ENCODE results near the gene S100A3.

The S100A3 gene

GRCh38 chr1:153556348-153556747 is 7.3 kb upstream of the S100A3 start:
- no peak overlapping the region for H3K27ac ChIP-seq (ENCODE audit: low read length, poor library complexity, severe bottlenecking)
- H3K79me1 ChIP-seq (replicated peaks; ENCODE audit: low read length, poor library complexity, severe bottlenecking): no peaks in the 10 kb centered on the region
- 93% methylated on average over 1 of the region's 1 CpG for WGBS
- no peaks in the 10 kb centered on the region for H3K9me3 ChIP-seq (ENCODE audit: control insufficient read depth, low read length)
- no peak overlapping the region for H3K4ac ChIP-seq (ENCODE audit: low read depth in 1 of 2, low read length in 2 of 2)
- no peak overlapping the region for H2BK12ac ChIP-seq (ENCODE audit: low read length in 2 of 2)
- no peak overlapping the region for H2BK5ac ChIP-seq (ENCODE audit: low read depth, low read length, poor library complexity, severe bottlenecking)
- no peak for DNase-seq
- no peak overlapping the region for H3K4me3 ChIP-seq (ENCODE audit: insufficient read depth in 1 of 2, low read depth in 1 of 2, low read length in 2 of 2)
- H3K23ac ChIP-seq (ENCODE audit: low read length in 2 of 2): no peak overlapping the region
- no peak overlapping the region for H2AFZ ChIP-seq (ENCODE audit: low read depth, low read length)
- H3K18ac ChIP-seq (ENCODE audit: low read depth in 1 of 2, low read length in 2 of 2): no peak overlapping the region
- H3K36me3 ChIP-seq (ENCODE audit: control insufficient read depth in 1 of 2, insufficient read depth in 2 of 2, low read depth in 1 of 2, low read length in 2 of 2): peaks cover 1 to 7% of the 10 kb centered on the region in 2 experiments
- H4K8ac ChIP-seq (ENCODE audit: low read length): no peak overlapping the region
- H4K91ac ChIP-seq (ENCODE audit: low read length): no peak overlapping the region
- H3K14ac ChIP-seq (ENCODE audit: low read length in 2 of 2): no peak overlapping the region
- H2AK5ac ChIP-seq (ENCODE audit: low read length, severe bottlenecking): no peak overlapping the region
- H3K4me2 ChIP-seq (ENCODE audit: low read length, poor library complexity, severe bottlenecking): no peak overlapping the region
- H2BK15ac ChIP-seq (ENCODE audit: low read depth, poor library complexity, severe bottlenecking): no peak overlapping the region
- H3K27me3 ChIP-seq (ENCODE audit: control insufficient read depth in 1 of 2, insufficient read depth in 1 of 2, low read length in 2 of 2): no peaks in the 10 kb centered on the region
- H3K4me1 ChIP-seq (ENCODE audit: control insufficient read depth, insufficient read depth, low read depth, low read length): peaks cover 5% of the 10 kb centered on the region
- H2BK120ac ChIP-seq (ENCODE audit: low read depth, low read length): no peak overlapping the region
- H3K9ac ChIP-seq (ENCODE audit: low read length): no peak overlapping the region

- Histone ChIP-seq H2BK12ac (ENCODE audit: low read length in 2 of 2) (peak overlapping the region; percentile 68 to 75), H3K14ac (ENCODE audit: low read length in 2 of 2) (no peak overlapping the region), H3K4me2 (ENCODE audit: low read length, poor library complexity, severe bottlenecking) (no peak overlapping the region), H2AK5ac (ENCODE audit: low read length, severe bottlenecking) (peak overlapping the region; percentile 17), H3K27me3 (ENCODE audit: control insufficient read depth in 1 of 2, insufficient read depth in 1 of 2, low read length in 2 of 2) (no peaks in the 10 kb centered on the region), H3K27ac (ENCODE audit: low read length, poor library complexity, severe bottlenecking) (no peak overlapping the region), H3K18ac (ENCODE audit: low read depth in 1 of 2, low read length in 2 of 2) (peak overlapping the region in 1 of 2 experiments; percentile 74), H2BK15ac (ENCODE audit: low read depth, poor library complexity, severe bottlenecking) (no peak overlapping the region), H3K36me3 (ENCODE audit: control insufficient read depth in 1 of 2, insufficient read depth in 2 of 2, low read depth in 1 of 2, low read length in 2 of 2) (peaks cover 0 to 11% of the 10 kb centered on the region in 2 experiments), H3K4me1 (ENCODE audit: control insufficient read depth, insufficient read depth, low read depth, low read length) (peaks cover 17% of the 10 kb centered on the region), H3K9ac (ENCODE audit: low read length) (peak overlapping the region; percentile 72), H4K91ac (ENCODE audit: low read length) (peak overlapping the region; percentile 34), H2AFZ (ENCODE audit: low read depth, low read length) (no peak overlapping the region), H4K8ac (ENCODE audit: low read length) (peak overlapping the region; percentile 86), H3K79me1 (replicated peaks; ENCODE audit: low read length, poor library complexity, severe bottlenecking) (no peaks in the 10 kb centered on the region), H3K23ac (ENCODE audit: low read length in 2 of 2) (no peak overlapping the region), H3K9me3 (ENCODE audit: control insufficient read depth, low read length) (no peaks in the 10 kb centered on the region), H2BK5ac (ENCODE audit: low read depth, low read length, poor library complexity, severe bottlenecking) (no peak overlapping the region), H2BK120ac (ENCODE audit: low read depth, low read length) (peak overlapping the region; percentile 3), H3K4ac (ENCODE audit: low read depth in 1 of 2, low read length in 2 of 2) (peak overlapping the region in 1 of 2 experiments; percentile 75), H3K4me3 (ENCODE audit: insufficient read depth in 1 of 2, low read depth in 1 of 2, low read length in 2 of 2) (no peak overlapping the region)
- 78% methylated on average over 2 of the region's 2 CpGs for WGBS
- peak; percentile 31 for DNase-seq
These were observed 4.9 kb upstream of the S100A3 start for GRCh38 chr1:153553830-153554541.

- DNase-seq: no peak
- Histone ChIP-seq H2BK5ac (ENCODE audit: low read depth, low read length, poor library complexity, severe bottlenecking) (no peak overlapping the region), H3K36me3 (ENCODE audit: control insufficient read depth in 1 of 2, insufficient read depth in 2 of 2, low read depth in 1 of 2, low read length in 2 of 2) (peaks cover 0 to 11% of the 10 kb centered on the region in 2 experiments), H4K8ac (ENCODE audit: low read length) (peak overlapping the region; percentile 39), H3K79me1 (replicated peaks; ENCODE audit: low read length, poor library complexity, severe bottlenecking) (peaks cover 2% of the 10 kb centered on the region), H3K4ac (ENCODE audit: low read depth in 1 of 2, low read length in 2 of 2) (peak overlapping the region; percentile 3 to 80), H4K91ac (ENCODE audit: low read length) (peak overlapping the region; percentile 52), H3K4me1 (ENCODE audit: control insufficient read depth, insufficient read depth, low read depth, low read length) (peaks cover 26% of the 10 kb centered on the region), H2AK5ac (ENCODE audit: low read length, severe bottlenecking) (peak overlapping the region; percentile 58), H2BK12ac (ENCODE audit: low read length in 2 of 2) (peak overlapping the region in 1 of 2 experiments; percentile 31), H3K9ac (ENCODE audit: low read length) (peak overlapping the region; percentile 72), H3K9me3 (ENCODE audit: control insufficient read depth, low read length) (no peaks in the 10 kb centered on the region), H3K14ac (ENCODE audit: low read length in 2 of 2) (peak overlapping the region in 1 of 2 experiments; percentile 83), H3K4me2 (ENCODE audit: low read length, poor library complexity, severe bottlenecking) (no peak overlapping the region), H3K23ac (ENCODE audit: low read length in 2 of 2) (peak overlapping the region in 1 of 2 experiments; percentile 41), H2BK120ac (ENCODE audit: low read depth, low read length) (no peak overlapping the region), H2AFZ (ENCODE audit: low read depth, low read length) (no peak overlapping the region), H3K4me3 (ENCODE audit: insufficient read depth in 1 of 2, low read depth in 1 of 2, low read length in 2 of 2) (no peak overlapping the region), H2BK15ac (ENCODE audit: low read depth, poor library complexity, severe bottlenecking) (no peak overlapping the region), H3K27me3 (ENCODE audit: control insufficient read depth in 1 of 2, insufficient read depth in 1 of 2, low read length in 2 of 2) (no peaks in the 10 kb centered on the region), H3K18ac (ENCODE audit: low read depth in 1 of 2, low read length in 2 of 2) (peak overlapping the region in 1 of 2 experiments; percentile 31), H3K27ac (ENCODE audit: low read length, poor library complexity, severe bottlenecking) (no peak overlapping the region)
- WGBS: 97% methylated on average over 12 of the region's 12 CpGs
These were observed 4.0 kb upstream of the S100A3 start for GRCh38 chr1:153553096-153553495.

- H4K8ac ChIP-seq (ENCODE audit: low read length): no peak overlapping the region
- H3K14ac ChIP-seq (ENCODE audit: low read length in 2 of 2): no peak overlapping the region
- H3K18ac ChIP-seq (ENCODE audit: low read depth in 1 of 2, low read length in 2 of 2): no peak overlapping the region
- no peak overlapping the region for H2AFZ ChIP-seq (ENCODE audit: low read depth, low read length)
- H3K9ac ChIP-seq (ENCODE audit: low read length): no peak overlapping the region
- no peak for DNase-seq
- H2BK12ac ChIP-seq (ENCODE audit: low read length in 2 of 2): peak overlapping the region in 1 of 2 experiments; percentile 21
- no peak overlapping the region for H2BK5ac ChIP-seq (ENCODE audit: low read depth, low read length, poor library complexity, severe bottlenecking)
- H3K23ac ChIP-seq (ENCODE audit: low read length in 2 of 2): no peak overlapping the region
- no peak overlapping the region for H2AK5ac ChIP-seq (ENCODE audit: low read length, severe bottlenecking)
- H4K91ac ChIP-seq (ENCODE audit: low read length): no peak overlapping the region
- H3K9me3 ChIP-seq (ENCODE audit: control insufficient read depth, low read length): no peaks in the 10 kb centered on the region
- 87% methylated on average over 8 of the region's 8 CpGs for WGBS
- H3K27ac ChIP-seq (ENCODE audit: low read length, poor library complexity, severe bottlenecking): no peak overlapping the region
- no peak overlapping the region for H2BK120ac ChIP-seq (ENCODE audit: low read depth, low read length)
- peaks cover 0 to 11% of the 10 kb centered on the region in 2 experiments for H3K36me3 ChIP-seq (ENCODE audit: control insufficient read depth in 1 of 2, insufficient read depth in 2 of 2, low read depth in 1 of 2, low read length in 2 of 2)
- H3K4me2 ChIP-seq (ENCODE audit: low read length, poor library complexity, severe bottlenecking): no peak overlapping the region
- no peak overlapping the region for H3K4me3 ChIP-seq (ENCODE audit: insufficient read depth in 1 of 2, low read depth in 1 of 2, low read length in 2 of 2)
- peaks cover 8% of the 10 kb centered on the region for H3K79me1 ChIP-seq (replicated peaks; ENCODE audit: low read length, poor library complexity, severe bottlenecking)
- no peaks in the 10 kb centered on the region for H3K27me3 ChIP-seq (ENCODE audit: control insufficient read depth in 1 of 2, insufficient read depth in 1 of 2, low read length in 2 of 2)
- no peak overlapping the region for H2BK15ac ChIP-seq (ENCODE audit: low read depth, poor library complexity, severe bottlenecking)
- H3K4me1 ChIP-seq (ENCODE audit: control insufficient read depth, insufficient read depth, low read depth, low read length): peaks cover 32% of the 10 kb centered on the region
- no peak overlapping the region for H3K4ac ChIP-seq (ENCODE audit: low read depth in 1 of 2, low read length in 2 of 2)
These were observed 3.3 kb upstream of the S100A3 start for GRCh38 chr1:153552335-153552734.

Data from mesenchymal stem cell (in vitro differentiated cells and primary cell).